ENCODE results near the gene LRRTM1.

LRRTM1 gene

GRCh38 chr2:80256782-80257167, 47.8 kb downstream of the LRRTM1 start:
- no peak overlapping the region for H3K4me3 ChIP-seq (ENCODE audit: low read depth, low read length)
- TF ChIP-seq, protein P1, sequence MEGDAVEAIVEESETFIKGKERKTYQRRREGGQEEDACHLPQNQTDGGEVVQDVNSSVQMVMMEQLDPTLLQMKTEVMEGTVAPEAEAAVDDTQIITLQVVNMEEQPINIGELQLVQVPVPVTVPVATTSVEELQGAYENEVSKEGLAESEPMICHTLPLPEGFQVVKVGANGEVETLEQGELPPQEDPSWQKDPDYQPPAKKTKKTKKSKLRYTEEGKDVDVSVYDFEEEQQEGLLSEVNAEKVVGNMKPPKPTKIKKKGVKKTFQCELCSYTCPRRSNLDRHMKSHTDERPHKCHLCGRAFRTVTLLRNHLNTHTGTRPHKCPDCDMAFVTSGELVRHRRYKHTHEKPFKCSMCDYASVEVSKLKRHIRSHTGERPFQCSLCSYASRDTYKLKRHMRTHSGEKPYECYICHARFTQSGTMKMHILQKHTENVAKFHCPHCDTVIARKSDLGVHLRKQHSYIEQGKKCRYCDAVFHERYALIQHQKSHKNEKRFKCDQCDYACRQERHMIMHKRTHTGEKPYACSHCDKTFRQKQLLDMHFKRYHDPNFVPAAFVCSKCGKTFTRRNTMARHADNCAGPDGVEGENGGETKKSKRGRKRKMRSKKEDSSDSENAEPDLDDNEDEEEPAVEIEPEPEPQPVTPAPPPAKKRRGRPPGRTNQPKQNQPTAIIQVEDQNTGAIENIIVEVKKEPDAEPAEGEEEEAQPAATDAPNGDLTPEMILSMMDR (conservative IDR thresholded peaks at IDR 0.05; ENCODE audit: low read depth, low read length), result no peak

GRCh38 chr2:80255918-80256781, 48.4 kb downstream of the LRRTM1 start:
- H3K4me3 ChIP-seq (ENCODE audit: low read depth, low read length), result no peak overlapping the region
- TF ChIP-seq, protein P1 (conservative IDR thresholded peaks at IDR 0.05; ENCODE audit: low read depth, low read length), result no peak
- no peak for DNase-seq (ENCODE audit: low read depth)

More at GRCh38 chr2:80256782-80257167, 47.8 kb downstream of the LRRTM1 start:
- DNase-seq (ENCODE audit: low read depth), result no peak

DNA sequence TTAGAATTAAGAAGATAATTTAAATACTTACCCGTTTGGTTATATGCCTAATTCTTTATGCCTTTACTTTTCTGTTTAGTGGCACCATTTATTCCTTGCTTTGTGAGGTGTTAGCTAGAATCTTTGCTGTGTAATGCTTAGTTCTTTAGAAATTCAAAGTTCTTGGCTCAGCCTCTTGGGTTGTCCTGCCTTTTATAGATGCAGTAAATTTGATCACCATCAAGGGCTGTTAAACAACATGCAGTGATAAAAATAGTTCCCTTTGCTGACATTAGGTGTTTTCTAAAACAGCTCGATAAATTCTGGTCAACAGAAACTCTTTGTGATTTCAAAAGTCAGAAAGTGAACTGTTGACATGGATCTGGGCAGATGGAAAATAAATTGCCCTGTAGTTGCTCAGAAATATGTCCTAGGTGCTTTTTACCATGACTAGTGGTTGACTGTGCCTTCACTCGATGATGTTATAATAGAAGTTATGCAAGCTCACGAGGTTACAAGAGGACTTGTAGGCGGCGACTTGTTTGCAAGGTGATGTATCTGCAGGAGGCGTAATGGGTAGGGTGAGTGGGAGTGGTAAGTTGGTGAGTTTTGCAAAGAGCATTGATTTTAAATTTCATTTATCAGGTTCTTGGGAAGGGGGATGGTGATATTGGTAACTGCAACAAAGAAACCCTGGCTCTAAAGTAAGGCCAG, 52.1 kb downstream of the LRRTM1 start:
- no peak for DNase-seq (ENCODE audit: low read depth)
- no peak overlapping the region for H3K4me3 ChIP-seq (ENCODE audit: low read depth, low read length)
- TF ChIP-seq, protein P1 (conservative IDR thresholded peaks at IDR 0.05; ENCODE audit: low read depth, low read length), result no peak

All from choroid plexus epithelial cell (primary cell).